HepG2 (cell line): ENCODE data around the gene PDZD7. TPM values are rescaled to one million over a fixed set of nuclear protein-coding genes. Genes with fewer than 3 reads are reported as not detected.

Source experiments
- ARNT ChIP-seq: fragments of 450-650 bp; IDR thresholded peaks from 2 replicates; pipeline ENCODE4 v1.6.1; 2017
- EHMT2 ChIP-seq: fragments of 200-600 bp; sonication (generic); IDR thresholded peaks from 2 replicates; pipeline ENCODE4 v1.7.0; 2017; ENCODE audit warnings: antibody characterized with exemption, low read depth, low read length, borderline replicate concordance
- JARID2 ChIP-seq: sonication (generic); formaldehyde crosslinking; IDR thresholded peaks from 2 replicates; pipeline ENCODE4 v1.8.1; 2023; ENCODE audit warnings: missing genetic modification reagents, inconsistent platforms; ENCODE audit not compliant: insufficient replicate concordance
- JUNB ChIP-seq: sonication (generic); formaldehyde crosslinking; IDR thresholded peaks from 2 replicates; pipeline ENCODE4 v1.8.0; 2022; ENCODE audit warnings: missing genetic modification reagents, mild to moderate bottlenecking, borderline replicate concordance
- KMT2A ChIP-seq: sonication (generic); formaldehyde crosslinking; IDR thresholded peaks from 2 replicates; pipeline ENCODE4 v1.4.0; 2020; ENCODE audit warnings: missing genetic modification reagents
- SP2 ChIP-seq: sonication (generic); formaldehyde crosslinking; IDR thresholded peaks from 2 replicates; pipeline ENCODE4 v1.5.1; 2020; ENCODE audit warnings: mild to moderate bottlenecking, missing genetic modification reagents
- SRSF4 ChIP-seq: fragments of 200-400 bp; formaldehyde crosslinking; IDR thresholded peaks from one replicate; pipeline ENCODE4 v1.6.1; 2018; ENCODE audit warnings: mild to moderate bottlenecking, low read depth, low read length, moderate library complexity; ENCODE audit not compliant: poor library complexity, severe bottlenecking
- XRCC5 ChIP-seq: fragments of 200-400 bp; formaldehyde crosslinking; optimal IDR thresholded peaks from 2 replicates; pipeline ENCODE3; 2017; ENCODE audit warnings: mild to moderate bottlenecking, low read length
- ZBTB1 ChIP-seq: sonication (generic); formaldehyde crosslinking; IDR thresholded peaks from 2 replicates; pipeline ENCODE4 v1.4.0; 2020; ENCODE audit warnings: missing genetic modification reagents, borderline replicate concordance
- ZMAT5 ChIP-seq: sonication (generic); formaldehyde crosslinking; IDR thresholded peaks from 2 replicates; pipeline ENCODE4 v1.5.0; 2020; ENCODE audit warnings: mild to moderate bottlenecking, low read depth, missing genetic modification reagents, borderline replicate concordance
- ZNF180 ChIP-seq: sonication (generic); formaldehyde crosslinking; IDR thresholded peaks from 2 replicates; pipeline ENCODE4 v1.4.0; 2020; ENCODE audit warnings: low read depth, missing genetic modification reagents, borderline replicate concordance
- ZNF232 ChIP-seq: sonication (generic); formaldehyde crosslinking; IDR thresholded peaks from 2 replicates; pipeline ENCODE4 v1.4.0; 2020; ENCODE audit warnings: missing genetic modification reagents, borderline replicate concordance
- ZNF432 ChIP-seq: sonication (generic); formaldehyde crosslinking; IDR thresholded peaks from 2 replicates; pipeline ENCODE4 v1.5.0; 2020; ENCODE audit warnings: missing genetic modification reagents, mild to moderate bottlenecking, borderline replicate concordance
- ZNF652 ChIP-seq: IDR thresholded peaks from 2 replicates; pipeline ENCODE4 v1.6.1; 2016; ENCODE audit warnings: low read depth, borderline replicate concordance
- polyA plus RNA-seq, 8 experiments: library from polyadenylated mRNA; depleted of rRNA in 3 of 8; stranded (reverse) in 7 of 8; unstranded in 1 of 8; fragments of >200 nt; fragmentation: Illumina TruSeq in 4 of 8; extraction: Trizol in 4 of 8; gene quantifications; 2 replicates each; pipeline versions ENCODE4 v1.2.1 to v1.2.3, GENCODE V29; 2011 to 2016; ENCODE audit warnings: low read depth in 4 of 8, missing spikeins in 1 of 8, mixed read lengths in 1 of 8; ENCODE audit not compliant: insufficient read depth in 1 of 8
- total RNA-seq, 5 experiments: library from RNA; depleted of rRNA; stranded (reverse); fragments of >200 nt; fragmentation: Illumina TruSeq; extraction: Trizol; gene quantifications; 2 replicates each; pipeline ENCODE4 v1.2.3, GENCODE V29; 2016; ENCODE audit warnings: low read depth in 1 of 5
- TF ChIP-seq, protein P1 (sequence below): sonication (generic); formaldehyde crosslinking; IDR thresholded peaks from 2 replicates; pipeline ENCODE4 v1.4.0; 2020; ENCODE audit warnings: missing genetic modification reagents, mild to moderate bottlenecking, borderline replicate concordance
- TF ChIP-seq, protein P2 (sequence below): sonication (generic); formaldehyde crosslinking; IDR thresholded peaks from 2 replicates; pipeline ENCODE4 v1.9.0; 2021; ENCODE audit warnings: missing genetic modification reagents, borderline replicate concordance
- TF ChIP-seq, protein P3 (sequence below): sonication (generic); formaldehyde crosslinking; IDR thresholded peaks from 2 replicates; pipeline ENCODE4 v1.4.0; 2020; ENCODE audit warnings: low read depth, mild to moderate bottlenecking, missing genetic modification reagents
- TF ChIP-seq, protein P4 (sequence below): IDR thresholded peaks from 2 replicates; pipeline ENCODE4 v1.6.1; 2016

Gene PDZD7
- total and polyA plus RNA-seq, 2 of the 13 experiments (the other 11 are each of a cell fraction or from before 2014, with no cell fraction given) = 0.58 to 0.73 TPM

- TF ChIP-seq, protein P1, sequence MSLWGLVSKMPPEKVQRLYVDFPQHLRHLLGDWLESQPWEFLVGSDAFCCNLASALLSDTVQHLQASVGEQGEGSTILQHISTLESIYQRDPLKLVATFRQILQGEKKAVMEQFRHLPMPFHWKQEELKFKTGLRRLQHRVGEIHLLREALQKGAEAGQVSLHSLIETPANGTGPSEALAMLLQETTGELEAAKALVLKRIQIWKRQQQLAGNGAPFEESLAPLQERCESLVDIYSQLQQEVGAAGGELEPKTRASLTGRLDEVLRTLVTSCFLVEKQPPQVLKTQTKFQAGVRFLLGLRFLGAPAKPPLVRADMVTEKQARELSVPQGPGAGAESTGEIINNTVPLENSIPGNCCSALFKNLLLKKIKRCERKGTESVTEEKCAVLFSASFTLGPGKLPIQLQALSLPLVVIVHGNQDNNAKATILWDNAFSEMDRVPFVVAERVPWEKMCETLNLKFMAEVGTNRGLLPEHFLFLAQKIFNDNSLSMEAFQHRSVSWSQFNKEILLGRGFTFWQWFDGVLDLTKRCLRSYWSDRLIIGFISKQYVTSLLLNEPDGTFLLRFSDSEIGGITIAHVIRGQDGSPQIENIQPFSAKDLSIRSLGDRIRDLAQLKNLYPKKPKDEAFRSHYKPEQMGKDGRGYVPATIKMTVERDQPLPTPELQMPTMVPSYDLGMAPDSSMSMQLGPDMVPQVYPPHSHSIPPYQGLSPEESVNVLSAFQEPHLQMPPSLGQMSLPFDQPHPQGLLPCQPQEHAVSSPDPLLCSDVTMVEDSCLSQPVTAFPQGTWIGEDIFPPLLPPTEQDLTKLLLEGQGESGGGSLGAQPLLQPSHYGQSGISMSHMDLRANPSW (CRISPR knock-in tag) = no peak
- TF ChIP-seq, protein P2, sequence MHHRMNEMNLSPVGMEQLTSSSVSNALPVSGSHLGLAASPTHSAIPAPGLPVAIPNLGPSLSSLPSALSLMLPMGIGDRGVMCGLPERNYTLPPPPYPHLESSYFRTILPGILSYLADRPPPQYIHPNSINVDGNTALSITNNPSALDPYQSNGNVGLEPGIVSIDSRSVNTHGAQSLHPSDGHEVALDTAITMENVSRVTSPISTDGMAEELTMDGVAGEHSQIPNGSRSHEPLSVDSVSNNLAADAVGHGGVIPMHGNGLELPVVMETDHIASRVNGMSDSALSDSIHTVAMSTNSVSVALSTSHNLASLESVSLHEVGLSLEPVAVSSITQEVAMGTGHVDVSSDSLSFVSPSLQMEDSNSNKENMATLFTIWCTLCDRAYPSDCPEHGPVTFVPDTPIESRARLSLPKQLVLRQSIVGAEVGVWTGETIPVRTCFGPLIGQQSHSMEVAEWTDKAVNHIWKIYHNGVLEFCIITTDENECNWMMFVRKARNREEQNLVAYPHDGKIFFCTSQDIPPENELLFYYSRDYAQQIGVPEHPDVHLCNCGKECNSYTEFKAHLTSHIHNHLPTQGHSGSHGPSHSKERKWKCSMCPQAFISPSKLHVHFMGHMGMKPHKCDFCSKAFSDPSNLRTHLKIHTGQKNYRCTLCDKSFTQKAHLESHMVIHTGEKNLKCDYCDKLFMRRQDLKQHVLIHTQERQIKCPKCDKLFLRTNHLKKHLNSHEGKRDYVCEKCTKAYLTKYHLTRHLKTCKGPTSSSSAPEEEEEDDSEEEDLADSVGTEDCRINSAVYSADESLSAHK (CRISPR knock-in tag) = no peak
- no peak for TF ChIP-seq ZNF432 (CRISPR knock-in tag)
- TF ChIP-seq JARID2 (CRISPR knock-in tag) = no peak
- TF ChIP-seq ZBTB1 = no peak
- no peak for TF ChIP-seq ZNF180 (CRISPR knock-in tag)
- no peak for TF ChIP-seq EHMT2
- 0 out of 2 replicates have a peak, but pooled peaks have one; percentile 26 for TF ChIP-seq ZNF232 (CRISPR knock-in tag)
- no peak for TF ChIP-seq ZNF652 (CRISPR knock-in tag)
- TF ChIP-seq, protein P3, sequence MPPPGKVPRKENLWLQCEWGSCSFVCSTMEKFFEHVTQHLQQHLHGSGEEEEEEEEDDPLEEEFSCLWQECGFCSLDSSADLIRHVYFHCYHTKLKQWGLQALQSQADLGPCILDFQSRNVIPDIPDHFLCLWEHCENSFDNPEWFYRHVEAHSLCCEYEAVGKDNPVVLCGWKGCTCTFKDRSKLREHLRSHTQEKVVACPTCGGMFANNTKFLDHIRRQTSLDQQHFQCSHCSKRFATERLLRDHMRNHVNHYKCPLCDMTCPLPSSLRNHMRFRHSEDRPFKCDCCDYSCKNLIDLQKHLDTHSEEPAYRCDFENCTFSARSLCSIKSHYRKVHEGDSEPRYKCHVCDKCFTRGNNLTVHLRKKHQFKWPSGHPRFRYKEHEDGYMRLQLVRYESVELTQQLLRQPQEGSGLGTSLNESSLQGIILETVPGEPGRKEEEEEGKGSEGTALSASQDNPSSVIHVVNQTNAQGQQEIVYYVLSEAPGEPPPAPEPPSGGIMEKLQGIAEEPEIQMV (CRISPR knock-in tag) = no peak
- no peak for TF ChIP-seq XRCC5
- peak; percentile 37 for TF ChIP-seq SP2 (CRISPR knock-in tag)
- TF ChIP-seq ZMAT5 = no peak
- TF ChIP-seq JUNB (CRISPR knock-in tag) = no peak
- TF ChIP-seq ARNT = no peak
- no peak for TF ChIP-seq KMT2A (CRISPR knock-in tag)
- TF ChIP-seq SRSF4 = no peak
- TF ChIP-seq, protein P4, sequence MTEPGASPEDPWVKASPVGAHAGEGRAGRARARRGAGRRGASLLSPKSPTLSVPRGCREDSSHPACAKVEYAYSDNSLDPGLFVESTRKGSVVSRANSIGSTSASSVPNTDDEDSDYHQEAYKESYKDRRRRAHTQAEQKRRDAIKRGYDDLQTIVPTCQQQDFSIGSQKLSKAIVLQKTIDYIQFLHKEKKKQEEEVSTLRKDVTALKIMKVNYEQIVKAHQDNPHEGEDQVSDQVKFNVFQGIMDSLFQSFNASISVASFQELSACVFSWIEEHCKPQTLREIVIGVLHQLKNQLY = no peak
Observed at GRCh38 chr10:101042667-101043362, 11.9 kb upstream of the PDZD7 start (continued).
